Right lobe of liver (tissue), 4 donors: ENCODE results near the gene ACTL7B.

Experiments
- POLR2A ChIP-seq: fragments of 450-650 bp; IDR thresholded peaks from one replicate; pipeline ENCODE4 v1.6.1; 2017; ENCODE audit warnings: antibody characterized with exemption, mild to moderate bottlenecking
- TF ChIP-seq, protein P1 (sequence below), 4 donors: fragments of 200-600 bp in 3 of 4; fragments of 450-650 bp in 1 of 4; IDR thresholded peaks; one replicate each; pipeline versions ENCODE4 v1.5.1 to v1.8.0; 2016 to 2022; ENCODE audit warnings: antibody characterized with exemption in 4 of 4, mild to moderate bottlenecking in 2 of 4
- donor health status: DM: no; HTN: no; CAD: no.
- donor health status: DM: no; HTN: no; CAD: no.
- donor health status: DM: no; HTN: yes; CAD: no.

DNA sequence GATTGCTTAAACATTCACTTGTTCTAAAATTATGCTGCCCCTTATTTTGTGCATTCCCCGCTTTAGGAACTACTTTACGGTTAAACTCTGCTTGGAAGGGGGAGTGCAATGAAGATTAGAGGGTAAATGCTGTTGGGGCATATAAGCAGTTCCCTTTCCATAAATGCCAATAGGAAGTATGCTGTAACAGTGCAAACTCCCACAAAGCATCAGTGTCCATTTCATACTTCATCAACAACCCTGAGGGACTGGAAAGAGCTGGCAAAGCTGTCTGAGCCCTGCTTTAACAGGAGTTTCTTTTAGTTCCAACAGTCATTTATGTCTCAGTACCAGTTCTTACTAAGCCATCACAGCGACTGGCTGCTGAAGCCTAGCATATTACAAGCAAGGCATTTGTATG is 8.1 kb upstream of the ACTL7B start:
- no peak for TF ChIP-seq POLR2A
- TF ChIP-seq, protein P1, sequence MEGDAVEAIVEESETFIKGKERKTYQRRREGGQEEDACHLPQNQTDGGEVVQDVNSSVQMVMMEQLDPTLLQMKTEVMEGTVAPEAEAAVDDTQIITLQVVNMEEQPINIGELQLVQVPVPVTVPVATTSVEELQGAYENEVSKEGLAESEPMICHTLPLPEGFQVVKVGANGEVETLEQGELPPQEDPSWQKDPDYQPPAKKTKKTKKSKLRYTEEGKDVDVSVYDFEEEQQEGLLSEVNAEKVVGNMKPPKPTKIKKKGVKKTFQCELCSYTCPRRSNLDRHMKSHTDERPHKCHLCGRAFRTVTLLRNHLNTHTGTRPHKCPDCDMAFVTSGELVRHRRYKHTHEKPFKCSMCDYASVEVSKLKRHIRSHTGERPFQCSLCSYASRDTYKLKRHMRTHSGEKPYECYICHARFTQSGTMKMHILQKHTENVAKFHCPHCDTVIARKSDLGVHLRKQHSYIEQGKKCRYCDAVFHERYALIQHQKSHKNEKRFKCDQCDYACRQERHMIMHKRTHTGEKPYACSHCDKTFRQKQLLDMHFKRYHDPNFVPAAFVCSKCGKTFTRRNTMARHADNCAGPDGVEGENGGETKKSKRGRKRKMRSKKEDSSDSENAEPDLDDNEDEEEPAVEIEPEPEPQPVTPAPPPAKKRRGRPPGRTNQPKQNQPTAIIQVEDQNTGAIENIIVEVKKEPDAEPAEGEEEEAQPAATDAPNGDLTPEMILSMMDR (IDR thresholded peaks at IDR 0.05) = no peak
